BJ (cell line): ENCODE data around the gene MAP3K20. TPM values are rescaled to one million over a fixed set of nuclear protein-coding genes. Genes with fewer than 3 reads are reported as not detected.

ENCODE experiments used
- CTCF ChIA-PET: fragments of 350-600 bp; formaldehyde crosslinking; extraction: SDS; loops from one replicate; lab custom pipeline; 2021; ENCODE audit warnings: antibody characterized with exemption, inconsistent platforms; lab: Yijun Ruan, JAX
- POLR2A ChIA-PET: fragments of 300-600 bp; sonication (Branson Sonifier 250); formaldehyde crosslinking; extraction: SDS; loops from one replicate; lab custom pipeline; 2021; ENCODE audit warnings: antibody characterized with exemption; lab: Charles Lee
- DNase-seq: peaks from one replicate; pipeline ENCODE4 v3.0.0-alpha.2; 2011; ENCODE audit warnings: low read depth
- H3K27me3 ChIP-seq: 2 replicates; pipeline ENCODE4 v1.6.0; 2011; ENCODE audit warnings: low read length; ENCODE audit not compliant: control insufficient read depth, insufficient read depth
- H3K36me3 ChIP-seq: 2 replicates; pipeline ENCODE4 v1.5.1; 2011; ENCODE audit warnings: low read length; ENCODE audit not compliant: control insufficient read depth, insufficient read depth
- H3K4me3 ChIP-seq: 2 replicates; pipeline ENCODE4 v1.5.1; 2011; ENCODE audit warnings: low read depth, mild to moderate bottlenecking, control low read depth, low read length
- CTCF ChIP-seq: IDR thresholded peaks from 2 replicates; pipeline ENCODE4 v1.5.1; 2011; ENCODE audit warnings: low read depth, mild to moderate bottlenecking, control low read depth, inconsistent platforms, low read length, moderate library complexity; ENCODE audit not compliant: insufficient read depth
- polyA plus RNA-seq: library from polyadenylated mRNA; depleted of rRNA; stranded (reverse); fragments of >200 nt; gene quantifications from 2 replicates; pipeline ENCODE4 v1.2.3, GENCODE V29; 2011

The MAP3K20 gene
- polyA plus RNA-seq, 1 experiment, result 45.4 TPM

- POLR2A ChIA-PET, result no interaction called here
Measured at GRCh38 chr2:173232956-173233744, 157.5 kb downstream of the MAP3K20 start.

GRCh38 chr2:173235947-173236803 is 160.5 kb downstream of the MAP3K20 start:
- H3K4me3 ChIP-seq, result no peak overlapping the region
- no peak for TF ChIP-seq CTCF

More at GRCh38 chr2:173232956-173233744, 157.5 kb downstream of the MAP3K20 start:
- CTCF ChIA-PET, result interaction anchor here (0.6 to 2.3 kb wide), 3 partner anchors 22 to 248 kb away, joined by 3 to 6 read pairs (median 4); no protein-coding TSS in a partner anchor
- Histone ChIP-seq H3K4me3 (no peak overlapping the region), H3K36me3 (no peaks in the 10 kb centered on the region; the same call in 1 of the 2 replicates), H3K27me3 (no peaks in the 10 kb centered on the region)
- DNase-seq, result no peak
- TF ChIP-seq CTCF, result no peak

GRCh38 chr2:173238385-173238784 is 162.7 kb downstream of the MAP3K20 start:
- no peaks in the 10 kb centered on the region for H3K27me3 ChIP-seq
- no peak overlapping the region for H3K4me3 ChIP-seq
- ChIA-PET POLR2A (no interaction called here), CTCF (interaction anchor here (0.9 kb wide), 1 partner anchor 21 kb away, joined by 3 read pairs; no protein-coding TSS in a partner anchor)
- no peak for TF ChIP-seq CTCF
- no peak for DNase-seq
- H3K36me3 ChIP-seq, result no peaks in the 10 kb centered on the region; the same call in 1 of the 2 replicates

More at GRCh38 chr2:173235947-173236803, 160.5 kb downstream of the MAP3K20 start:
- POLR2A ChIA-PET, result no interaction called here
- no peaks in the 10 kb centered on the region; the same call in 1 of the 2 replicates for H3K36me3 ChIP-seq
- no peak for DNase-seq
- CTCF ChIA-PET, result interaction anchor here (0.6 kb wide), 1 partner anchor 208 kb away, joined by 3 read pairs; no protein-coding TSS in a partner anchor
- H3K27me3 ChIP-seq, result no peaks in the 10 kb centered on the region

- no peak for TF ChIP-seq CTCF
- no peaks in the 10 kb centered on the region for H3K27me3 ChIP-seq
- POLR2A ChIA-PET, result no interaction called here
- DNase-seq, result no peak
- CTCF ChIA-PET, result interaction anchor here (0.9 kb wide), 1 partner anchor 22 kb away, joined by 3 read pairs; no protein-coding TSS in a partner anchor
- H3K4me3 ChIP-seq, result no peak overlapping the region
- H3K36me3 ChIP-seq, result no peaks in the 10 kb centered on the region; the same call in 1 of the 2 replicates
Measured at GRCh38 chr2:173238831-173239230, 163.2 kb downstream of the MAP3K20 start.
